ENCODE results near the gene GRAMD1A. TPM values are rescaled to one million over a fixed set of nuclear protein-coding genes. Genes with fewer than 3 reads are reported as not detected.
"Not testable (repeated sequence)": the region's sequence is repeated elsewhere in the genome, so short reads cannot be mapped to it uniquely, and the experiment has no call there.

The GRAMD1A gene
- total RNA-seq, 4 donors from 2014 or later: 27.8 to 55.3 (median 52.1) TPM

DNA sequence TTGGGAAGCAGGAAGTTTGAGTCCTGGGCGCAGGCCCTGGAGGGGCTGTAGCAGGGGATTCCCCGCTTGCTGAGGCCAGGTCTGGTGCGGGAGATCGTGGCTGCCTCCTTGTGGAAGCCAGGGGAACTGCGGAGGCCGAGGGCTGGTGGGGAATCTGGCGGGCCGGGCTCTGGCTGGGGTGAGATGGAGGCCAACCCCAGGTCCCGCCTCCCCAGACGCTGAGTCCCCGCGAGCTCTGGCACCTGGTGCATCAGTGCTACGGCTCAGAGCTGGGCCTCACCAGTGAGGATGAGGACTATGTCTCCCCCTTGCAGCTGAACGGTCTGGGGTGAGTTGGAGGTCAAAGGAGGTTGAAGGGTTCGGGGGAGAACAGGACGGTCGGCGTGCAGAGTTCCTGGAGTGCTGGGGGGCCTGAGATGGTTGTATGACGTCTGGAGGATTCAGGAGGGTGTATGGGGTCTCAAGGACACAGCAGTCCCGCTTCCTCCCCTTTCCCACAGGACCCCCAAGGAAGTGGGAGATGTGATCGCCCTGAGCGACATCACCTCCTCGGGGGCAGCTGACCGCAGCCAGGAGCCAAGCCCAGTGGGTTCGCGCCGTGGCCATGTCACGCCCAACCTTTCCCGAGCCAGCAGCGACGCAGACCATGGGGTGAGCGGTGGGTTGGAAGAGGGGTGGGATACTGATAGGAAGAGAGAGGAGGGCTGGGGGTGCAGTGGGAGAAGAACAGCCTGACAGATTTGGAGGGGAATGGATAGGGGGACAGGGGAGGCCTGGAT lies 13.1 kb downstream of the GRAMD1A start:
- peak; percentile 96 for DNase-seq (ENCODE audit: extremely low spot score)
- 46% methylated on average over 32 of the region's 32 CpGs for WGBS
- TF ChIP-seq EP300 (IDR thresholded peaks at IDR 0.05): no peak
- peak; percentile 19 to 69 for TF ChIP-seq POLR2AphosphoS5 (IDR thresholded peaks at IDR 0.05)
- TF ChIP-seq, protein P1, sequence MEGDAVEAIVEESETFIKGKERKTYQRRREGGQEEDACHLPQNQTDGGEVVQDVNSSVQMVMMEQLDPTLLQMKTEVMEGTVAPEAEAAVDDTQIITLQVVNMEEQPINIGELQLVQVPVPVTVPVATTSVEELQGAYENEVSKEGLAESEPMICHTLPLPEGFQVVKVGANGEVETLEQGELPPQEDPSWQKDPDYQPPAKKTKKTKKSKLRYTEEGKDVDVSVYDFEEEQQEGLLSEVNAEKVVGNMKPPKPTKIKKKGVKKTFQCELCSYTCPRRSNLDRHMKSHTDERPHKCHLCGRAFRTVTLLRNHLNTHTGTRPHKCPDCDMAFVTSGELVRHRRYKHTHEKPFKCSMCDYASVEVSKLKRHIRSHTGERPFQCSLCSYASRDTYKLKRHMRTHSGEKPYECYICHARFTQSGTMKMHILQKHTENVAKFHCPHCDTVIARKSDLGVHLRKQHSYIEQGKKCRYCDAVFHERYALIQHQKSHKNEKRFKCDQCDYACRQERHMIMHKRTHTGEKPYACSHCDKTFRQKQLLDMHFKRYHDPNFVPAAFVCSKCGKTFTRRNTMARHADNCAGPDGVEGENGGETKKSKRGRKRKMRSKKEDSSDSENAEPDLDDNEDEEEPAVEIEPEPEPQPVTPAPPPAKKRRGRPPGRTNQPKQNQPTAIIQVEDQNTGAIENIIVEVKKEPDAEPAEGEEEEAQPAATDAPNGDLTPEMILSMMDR (IDR thresholded peaks at IDR 0.05): peak; percentile 97 to 99 (median 98)
- intact Hi-C loops (cut with DNase I): loop anchor here (2.0 kb wide), 1 partner anchor 40 kb away; no protein-coding TSS in a partner anchor
- Histone ChIP-seq H3K9me3 (no peaks in the 10 kb centered on the region), H3K4me1 (peaks cover 27 to 53% (median 31%) of the 10 kb centered on the region in 4 donors), H3K36me3 (peaks cover 19 to 90% (median 84%) of the 10 kb centered on the region in 4 donors), H3K27ac (replicated peaks in 1 of 4) (peak overlapping the region; percentile 29 to 62 (median 34)), H3K27me3 (no peaks in the 10 kb centered on the region), H3K4me3 (no peak overlapping the region)

DNA sequence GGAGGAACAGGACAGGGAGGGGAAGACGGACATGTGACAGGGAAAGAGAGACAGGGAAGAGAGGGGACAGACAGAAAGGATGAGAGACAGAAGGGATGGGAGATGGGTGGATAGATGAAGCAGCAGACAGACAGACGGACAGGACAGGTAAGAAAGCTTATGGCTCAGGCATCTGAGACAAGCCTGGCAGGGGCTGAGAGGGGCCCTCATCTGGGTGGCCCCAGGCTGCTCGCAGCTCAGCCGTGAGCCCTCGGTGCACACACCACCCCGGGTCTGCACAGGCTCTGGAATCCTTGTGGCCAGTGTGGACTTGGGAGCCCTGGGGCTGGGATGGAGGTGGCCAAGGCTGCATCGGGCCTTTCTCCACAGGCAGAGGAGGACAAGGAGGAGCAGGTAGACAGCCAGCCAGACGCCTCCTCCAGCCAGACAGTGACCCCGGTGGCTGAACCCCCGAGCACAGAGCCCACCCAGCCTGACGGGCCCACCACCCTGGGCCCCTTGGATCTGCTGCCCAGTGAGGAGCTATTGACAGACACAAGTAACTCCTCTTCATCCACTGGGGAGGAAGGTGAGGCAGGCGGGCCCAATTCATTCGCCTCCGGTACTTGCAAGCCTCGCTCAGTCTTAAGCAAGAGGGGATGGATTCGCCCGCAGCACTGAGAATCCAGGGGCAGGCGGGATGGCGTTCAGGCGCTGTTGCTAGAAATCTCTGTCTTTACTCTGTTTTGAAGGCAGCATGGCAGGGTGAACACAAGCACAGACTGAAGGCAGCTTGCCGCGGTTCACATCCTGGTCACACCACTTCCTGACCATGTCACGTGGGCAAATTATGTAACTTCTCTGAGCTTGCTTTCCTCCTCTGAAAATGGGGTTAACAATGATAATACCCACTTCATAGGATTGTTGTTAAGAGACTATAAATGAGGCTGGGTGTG lies 14.0 kb downstream of the GRAMD1A start:
- Histone ChIP-seq H3K9me3 (no peaks in the 10 kb centered on the region), H3K27ac (replicated peaks in 1 of 4) (peak overlapping the region in 2 of 4 donors; percentile 33 to 62), H3K36me3 (peaks cover 27 to 95% (median 88%) of the 10 kb centered on the region in 4 donors), H3K27me3 (no peaks in the 10 kb centered on the region), H3K4me1 (peaks cover 21 to 46% (median 28%) of the 10 kb centered on the region in 4 donors), H3K4me3 (no peak overlapping the region)
- DNase-seq (ENCODE audit: extremely low spot score): no peak
- TF ChIP-seq EP300 (IDR thresholded peaks at IDR 0.05) (no peak), POLR2A (IDR thresholded peaks at IDR 0.05; ENCODE audit: low read depth) (no peak), POLR2AphosphoS5 (IDR thresholded peaks at IDR 0.05) (no peak)
- TF ChIP-seq, protein P1 (IDR thresholded peaks at IDR 0.05): no peak
- 83% methylated on average over 15 of the region's 23 CpGs for WGBS
- intact Hi-C loops (cut with DNase I): loop anchor here (2.0 kb wide), 1 partner anchor 41 kb away; no protein-coding TSS in a partner anchor

DNA sequence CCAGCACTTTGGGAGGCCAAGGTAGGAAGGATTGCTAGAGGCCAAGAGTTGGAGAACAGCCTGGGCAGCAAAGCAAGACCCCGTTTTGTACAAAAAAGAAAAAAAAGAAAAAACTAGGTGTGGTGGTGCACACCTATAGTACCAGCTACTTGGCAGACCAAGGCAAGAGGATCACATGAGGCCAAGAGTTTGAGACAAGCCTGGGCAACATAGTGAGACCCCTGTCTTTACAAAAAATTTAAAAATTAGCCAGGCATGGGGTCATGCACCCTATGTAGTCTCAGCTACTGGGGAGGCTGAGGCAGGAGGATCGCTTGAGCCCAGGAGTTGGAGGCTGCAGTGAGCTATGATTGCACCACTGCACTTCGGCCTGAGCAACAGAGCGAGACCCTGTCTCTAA lies 14.7 kb downstream of the GRAMD1A start:
- H3K27ac ChIP-seq (replicated peaks in 1 of 4): peak overlapping the region in 1 of 4 donors; percentile 62
- peaks cover 34 to 95% (median 88%) of the 10 kb centered on the region in 4 donors for H3K36me3 ChIP-seq
- peaks cover 18 to 42% (median 24%) of the 10 kb centered on the region in 4 donors for H3K4me1 ChIP-seq
- H3K9me3 ChIP-seq; H3K27me3 ChIP-seq; H3K4me3 ChIP-seq; intact Hi-C loops (cut with DNase I); DNase-seq (ENCODE audit: extremely low spot score): not testable (repeated sequence)
- WGBS: 95% methylated on average over 4 of the region's 4 CpGs

DNA sequence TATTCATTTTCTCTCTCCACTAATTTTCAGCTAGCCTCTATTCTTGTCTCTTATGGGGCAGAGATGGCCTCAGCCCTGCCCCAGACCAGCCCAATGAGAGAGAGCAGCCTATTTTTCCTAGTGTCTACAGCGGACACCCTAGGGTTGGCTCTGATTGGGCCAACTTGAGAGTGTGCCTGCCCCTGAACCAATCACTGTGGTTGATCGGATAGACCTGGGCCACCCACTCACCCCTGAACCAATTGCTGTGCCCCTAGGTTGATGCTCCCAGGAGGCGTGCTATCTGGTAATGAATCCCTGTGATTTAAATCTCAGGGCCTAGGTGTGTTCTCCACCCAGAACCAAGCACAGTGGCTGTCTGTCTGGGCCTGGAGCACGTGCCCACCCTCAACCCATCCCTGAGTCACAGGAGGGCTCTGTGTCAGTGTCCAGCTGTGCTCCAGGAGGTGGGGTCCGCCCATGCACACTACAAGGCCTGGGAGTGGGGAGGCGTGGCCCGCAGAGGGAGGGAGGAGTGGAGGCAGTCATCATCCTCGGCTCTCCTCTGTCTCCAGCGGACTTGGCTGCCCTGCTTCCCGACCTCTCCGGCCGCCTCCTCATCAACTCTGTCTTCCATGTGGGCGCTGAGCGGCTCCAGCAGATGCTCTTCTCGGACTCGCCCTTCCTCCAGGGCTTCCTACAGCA lies 15.3 kb downstream of the GRAMD1A start:
- TF ChIP-seq POLR2A (IDR thresholded peaks at IDR 0.05; ENCODE audit: low read depth): no peak
- no peak for TF ChIP-seq POLR2AphosphoS5 (IDR thresholded peaks at IDR 0.05)
- no peak for TF ChIP-seq EP300 (IDR thresholded peaks at IDR 0.05)
- TF ChIP-seq, protein P1 (IDR thresholded peaks at IDR 0.05): no peak
- Histone ChIP-seq H3K4me3 (no peak overlapping the region), H3K36me3 (peaks cover 33 to 95% (median 88%) of the 10 kb centered on the region in 4 donors), H3K4me1 (peaks cover 18 to 42% (median 24%) of the 10 kb centered on the region in 4 donors), H3K27ac (replicated peaks in 1 of 4) (no peak overlapping the region), H3K27me3 (no peaks in the 10 kb centered on the region), H3K9me3 (no peaks in the 10 kb centered on the region)
- WGBS: 84% methylated on average over 12 of the region's 16 CpGs
- DNase-seq (ENCODE audit: extremely low spot score): no peak
- intact Hi-C loops (cut with DNase I): no loop called here
